HL-60 (cell line): Measurements from ENCODE around the gene RNF223.

Experiments used
- DNase-seq, 2 experiments: peaks; one replicate each; pipeline ENCODE4 v3.0.0-alpha.2; 2010 to 2020; ENCODE audit warnings: low read depth in 1 of 2, low spot score in 1 of 2
- H3K27ac ChIP-seq: fragments of 250-450 bp; sonication (Bioruptor Pico); replicated peaks from 2 replicates; pipeline ENCODE4 v1.5.1; 2020; ENCODE audit warnings: mild to moderate bottlenecking, moderate library complexity
- H3K27me3 ChIP-seq: fragments of 250-450 bp; sonication (Bioruptor Pico); 2 replicates; pipeline ENCODE4 v1.5.1; 2021; ENCODE audit warnings: mild to moderate bottlenecking, moderate library complexity; ENCODE audit not compliant: insufficient read depth, poor library complexity, severe bottlenecking
- H3K4me3 ChIP-seq: replicated peaks from 2 replicates; pipeline ENCODE4 v1.5.1; 2011; ENCODE audit warnings: mild to moderate bottlenecking, control low read depth, low read length; ENCODE audit not compliant: insufficient read depth
- GABPA ChIP-seq: IDR thresholded peaks from 2 replicates; pipeline ENCODE4 v1.6.1; 2012; ENCODE audit warnings: low read depth
- POLR2AphosphoS5 ChIP-seq: IDR thresholded peaks from 2 replicates; pipeline ENCODE4 v1.6.1; 2012; ENCODE audit warnings: low read depth
- SPI1 ChIP-seq: IDR thresholded peaks from 2 replicates; pipeline ENCODE4 v1.6.1; 2012; ENCODE audit warnings: low read depth, mild to moderate bottlenecking, borderline replicate concordance
- TF ChIP-seq, protein P1 (sequence below): IDR thresholded peaks from 2 replicates; pipeline ENCODE4 v1.6.1; 2012; ENCODE audit warnings: low read depth; ENCODE audit not compliant: insufficient replicate concordance
- TF ChIP-seq, protein P2 (sequence below): IDR thresholded peaks from one replicate; pipeline ENCODE4 v1.5.1; 2011; ENCODE audit warnings: low read length, control low read depth, inconsistent platforms; ENCODE audit not compliant: insufficient read depth

RNF223 gene

DNA sequence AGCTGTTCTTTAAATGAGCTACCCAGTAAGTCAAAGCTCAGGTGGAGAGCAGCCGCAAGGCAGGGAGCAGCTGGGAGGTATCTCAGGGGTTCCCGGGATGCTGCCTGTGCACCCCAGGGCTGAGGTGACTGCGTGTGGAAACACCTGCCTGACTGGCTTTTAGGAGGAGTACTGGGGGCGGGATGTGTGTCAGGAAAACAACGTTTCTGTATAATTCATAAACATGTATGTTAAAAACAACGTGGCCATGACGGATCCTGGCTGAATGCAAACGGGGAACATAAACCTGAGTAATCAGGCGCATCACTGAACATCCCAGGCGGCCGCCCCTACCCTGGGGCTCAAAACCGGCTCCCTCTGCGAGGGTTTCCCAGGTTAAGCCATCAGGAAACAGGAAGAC is 40.3 kb upstream of the RNF223 start:
- Histone ChIP-seq H3K27ac (no peak overlapping the region), H3K4me3 (no peak overlapping the region), H3K27me3 (peaks cover 10% of the 10 kb centered on the region)
- TF ChIP-seq, protein P1, sequence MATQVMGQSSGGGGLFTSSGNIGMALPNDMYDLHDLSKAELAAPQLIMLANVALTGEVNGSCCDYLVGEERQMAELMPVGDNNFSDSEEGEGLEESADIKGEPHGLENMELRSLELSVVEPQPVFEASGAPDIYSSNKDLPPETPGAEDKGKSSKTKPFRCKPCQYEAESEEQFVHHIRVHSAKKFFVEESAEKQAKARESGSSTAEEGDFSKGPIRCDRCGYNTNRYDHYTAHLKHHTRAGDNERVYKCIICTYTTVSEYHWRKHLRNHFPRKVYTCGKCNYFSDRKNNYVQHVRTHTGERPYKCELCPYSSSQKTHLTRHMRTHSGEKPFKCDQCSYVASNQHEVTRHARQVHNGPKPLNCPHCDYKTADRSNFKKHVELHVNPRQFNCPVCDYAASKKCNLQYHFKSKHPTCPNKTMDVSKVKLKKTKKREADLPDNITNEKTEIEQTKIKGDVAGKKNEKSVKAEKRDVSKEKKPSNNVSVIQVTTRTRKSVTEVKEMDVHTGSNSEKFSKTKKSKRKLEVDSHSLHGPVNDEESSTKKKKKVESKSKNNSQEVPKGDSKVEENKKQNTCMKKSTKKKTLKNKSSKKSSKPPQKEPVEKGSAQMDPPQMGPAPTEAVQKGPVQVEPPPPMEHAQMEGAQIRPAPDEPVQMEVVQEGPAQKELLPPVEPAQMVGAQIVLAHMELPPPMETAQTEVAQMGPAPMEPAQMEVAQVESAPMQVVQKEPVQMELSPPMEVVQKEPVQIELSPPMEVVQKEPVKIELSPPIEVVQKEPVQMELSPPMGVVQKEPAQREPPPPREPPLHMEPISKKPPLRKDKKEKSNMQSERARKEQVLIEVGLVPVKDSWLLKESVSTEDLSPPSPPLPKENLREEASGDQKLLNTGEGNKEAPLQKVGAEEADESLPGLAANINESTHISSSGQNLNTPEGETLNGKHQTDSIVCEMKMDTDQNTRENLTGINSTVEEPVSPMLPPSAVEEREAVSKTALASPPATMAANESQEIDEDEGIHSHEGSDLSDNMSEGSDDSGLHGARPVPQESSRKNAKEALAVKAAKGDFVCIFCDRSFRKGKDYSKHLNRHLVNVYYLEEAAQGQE = no peak
- TF ChIP-seq, protein P2, sequence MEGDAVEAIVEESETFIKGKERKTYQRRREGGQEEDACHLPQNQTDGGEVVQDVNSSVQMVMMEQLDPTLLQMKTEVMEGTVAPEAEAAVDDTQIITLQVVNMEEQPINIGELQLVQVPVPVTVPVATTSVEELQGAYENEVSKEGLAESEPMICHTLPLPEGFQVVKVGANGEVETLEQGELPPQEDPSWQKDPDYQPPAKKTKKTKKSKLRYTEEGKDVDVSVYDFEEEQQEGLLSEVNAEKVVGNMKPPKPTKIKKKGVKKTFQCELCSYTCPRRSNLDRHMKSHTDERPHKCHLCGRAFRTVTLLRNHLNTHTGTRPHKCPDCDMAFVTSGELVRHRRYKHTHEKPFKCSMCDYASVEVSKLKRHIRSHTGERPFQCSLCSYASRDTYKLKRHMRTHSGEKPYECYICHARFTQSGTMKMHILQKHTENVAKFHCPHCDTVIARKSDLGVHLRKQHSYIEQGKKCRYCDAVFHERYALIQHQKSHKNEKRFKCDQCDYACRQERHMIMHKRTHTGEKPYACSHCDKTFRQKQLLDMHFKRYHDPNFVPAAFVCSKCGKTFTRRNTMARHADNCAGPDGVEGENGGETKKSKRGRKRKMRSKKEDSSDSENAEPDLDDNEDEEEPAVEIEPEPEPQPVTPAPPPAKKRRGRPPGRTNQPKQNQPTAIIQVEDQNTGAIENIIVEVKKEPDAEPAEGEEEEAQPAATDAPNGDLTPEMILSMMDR = no peak
- TF ChIP-seq GABPA (no peak), POLR2AphosphoS5 (no peak), SPI1 (no peak)
- DNase-seq = no peak

DNA sequence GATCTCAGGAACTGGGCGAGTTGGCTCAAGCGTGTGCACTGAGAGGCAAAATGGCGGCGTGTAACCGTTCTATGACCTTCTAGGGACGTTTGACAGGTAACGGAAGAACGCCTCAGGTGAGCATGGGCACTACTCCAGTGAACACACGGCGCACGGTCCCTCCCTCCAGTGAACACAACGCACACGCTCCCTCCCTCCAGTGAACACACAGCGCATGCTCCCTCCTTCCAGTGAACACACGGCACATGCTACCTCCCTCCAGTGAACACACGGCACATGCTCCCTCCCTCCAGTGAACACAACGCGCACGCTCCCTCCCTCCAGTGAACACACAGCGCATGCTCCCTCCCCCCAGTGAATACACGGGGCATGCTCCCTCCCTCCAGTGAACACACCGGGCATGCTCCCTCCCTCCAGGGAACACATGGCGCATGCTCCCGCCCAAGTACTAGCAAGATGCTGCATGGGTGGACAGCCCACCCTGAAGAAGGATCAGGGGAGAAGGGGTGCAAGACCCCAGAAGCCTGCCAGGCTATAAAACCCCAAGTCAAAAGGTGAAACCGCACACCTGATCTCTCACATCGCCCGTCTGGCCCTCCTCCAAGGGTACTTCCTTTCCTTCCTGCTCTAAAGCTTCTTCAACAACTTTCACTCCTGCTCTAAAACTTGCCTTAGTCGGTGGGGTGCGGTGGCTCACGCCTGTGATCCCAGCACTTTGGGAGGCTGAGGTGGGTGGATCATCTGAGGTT is 38.3 kb upstream of the RNF223 start:
- Histone ChIP-seq H3K4me3 (no peak overlapping the region), H3K27me3 (no peaks in the 10 kb centered on the region), H3K27ac (no peak overlapping the region)
- TF ChIP-seq, protein P2 = no peak
- TF ChIP-seq SPI1 (no peak), GABPA (no peak), POLR2AphosphoS5 (no peak)
- TF ChIP-seq, protein P1 = no peak
- DNase-seq = no peak

DNA sequence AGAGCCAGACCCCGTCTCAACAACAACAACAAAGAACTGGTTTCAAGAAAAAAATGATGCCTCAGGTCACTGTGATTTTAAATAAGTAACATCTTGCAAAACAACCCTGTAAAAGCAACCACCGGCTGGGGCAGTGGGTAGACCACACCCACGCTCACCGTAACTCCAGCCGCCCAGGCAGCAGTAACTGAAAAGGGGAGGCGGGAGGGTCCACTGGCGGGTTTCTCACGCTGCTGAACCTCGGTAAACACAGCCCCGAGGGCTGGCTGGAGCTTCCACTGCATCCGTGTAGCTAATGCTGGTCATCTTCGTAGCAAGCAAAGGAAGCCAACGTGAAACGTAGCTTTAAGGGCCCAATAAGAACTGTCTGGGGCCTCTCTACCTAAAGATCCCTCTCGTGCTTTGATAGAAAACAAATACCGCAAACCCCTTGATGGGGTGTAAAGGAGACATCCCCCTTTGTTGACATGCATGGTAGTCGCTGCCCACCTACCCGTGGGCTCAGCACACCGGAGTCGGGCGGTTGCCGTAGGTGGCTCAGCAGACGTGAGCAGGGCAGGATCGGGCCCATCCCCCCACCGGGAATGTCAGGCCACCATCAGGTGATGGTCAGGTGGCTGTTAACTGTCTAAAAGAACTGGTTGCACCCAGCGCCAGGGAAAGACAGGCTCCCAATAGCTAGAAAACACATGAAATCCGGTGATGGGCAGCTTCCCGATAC is 37.6 kb upstream of the RNF223 start:
- H3K4me3 ChIP-seq = no peak overlapping the region
- TF ChIP-seq SPI1 (no peak), GABPA (no peak), POLR2AphosphoS5 (no peak)
- TF ChIP-seq, protein P1 = no peak
- TF ChIP-seq, protein P2 = no peak
- no peaks in the 10 kb centered on the region for H3K27me3 ChIP-seq
- H3K27ac ChIP-seq = no peak overlapping the region
- DNase-seq = no peak
